Adrenal gland (tissue), 5 donors: ENCODE data around the gene SPTBN1.

Source experiments
- CTCF ChIP-seq, 6 experiments: fragments of 450-650 bp in 4 of 6; fragments of 200-600 bp in 2 of 6; sonication (generic) in 1 of 6; IDR thresholded peaks; 1 replicate in 5 of 6; 2 replicates in 1 of 6; pipeline versions ENCODE4 v1.5.1 to v1.8.0; 2016 to 2021; ENCODE audit warnings: antibody characterized with exemption in 6 of 6, mild to moderate bottlenecking in 2 of 6, moderate library complexity in 1 of 6
- POLR2A ChIP-seq, 2 donors: fragments of 450-650 bp; IDR thresholded peaks; one replicate each; pipeline ENCODE4 v1.6.1; 2017; ENCODE audit warnings: antibody characterized with exemption in 2 of 2, mild to moderate bottlenecking in 2 of 2, moderate library complexity in 1 of 2
- donor health status: DM: no; HTN: no; CAD: no.

- TF ChIP-seq CTCF (IDR thresholded peaks at IDR 0.05) (no peak), POLR2A (IDR thresholded peaks at IDR 0.05) (no peak)
Measured at GRCh38 chr2:54598347-54599325, 142.5 kb downstream of the SPTBN1 start.
